HG03103 (cell line): ENCODE measurements around the gene TICAM2.
A peak's percentile ranks its signal among the peaks of the same experiment; 100 is the strongest.

Source experiments
- ATAC-seq: cut with Tn5 transposase; IDR thresholded peaks from one replicate; pipeline ENCODE4 v1.9.1; 2021; ENCODE audit warnings: low read depth; ENCODE audit not compliant: unreplicated experiment

The TICAM2 gene

DNA sequence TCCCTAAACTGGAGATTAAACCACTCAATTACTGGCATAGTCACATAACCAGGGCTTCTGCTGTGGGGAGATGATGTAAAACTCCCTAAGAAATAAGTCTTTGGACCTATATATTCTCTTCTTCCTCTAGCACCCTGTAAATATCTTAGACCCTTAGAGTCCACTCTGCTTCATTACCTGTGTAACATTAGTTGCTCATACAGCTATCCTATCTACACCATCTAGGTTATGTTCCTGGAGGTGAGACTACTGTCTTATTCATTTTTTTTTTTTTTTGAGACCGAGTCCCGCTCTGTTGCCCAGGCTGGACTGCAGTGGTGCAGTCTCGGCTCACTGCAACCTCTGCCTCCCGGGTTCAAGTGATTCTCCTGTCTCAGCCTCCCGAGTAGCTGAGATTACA is 9.6 kb upstream of the TICAM2 start:
- no peak for ATAC-seq

DNA sequence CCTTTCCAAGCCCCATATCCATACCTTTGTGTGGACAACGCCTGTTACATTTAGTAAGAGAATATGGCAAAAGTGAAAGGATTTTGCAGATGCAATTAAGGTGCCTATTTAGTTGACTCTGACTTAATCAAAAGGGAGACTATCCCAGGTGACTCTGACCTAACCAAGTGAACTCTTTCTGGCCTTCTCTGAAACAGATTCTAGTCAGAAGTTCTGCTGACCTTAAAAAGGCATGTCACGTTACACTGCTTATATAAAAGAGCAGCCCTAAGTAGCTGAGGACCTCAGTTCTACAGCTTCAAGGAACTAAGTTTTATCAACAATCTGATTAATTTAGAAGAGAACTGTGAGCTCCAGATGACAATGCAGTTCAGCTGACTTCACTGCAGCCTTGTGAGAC is 5.7 kb upstream of the TICAM2 start:
- no peak for ATAC-seq

DNA sequence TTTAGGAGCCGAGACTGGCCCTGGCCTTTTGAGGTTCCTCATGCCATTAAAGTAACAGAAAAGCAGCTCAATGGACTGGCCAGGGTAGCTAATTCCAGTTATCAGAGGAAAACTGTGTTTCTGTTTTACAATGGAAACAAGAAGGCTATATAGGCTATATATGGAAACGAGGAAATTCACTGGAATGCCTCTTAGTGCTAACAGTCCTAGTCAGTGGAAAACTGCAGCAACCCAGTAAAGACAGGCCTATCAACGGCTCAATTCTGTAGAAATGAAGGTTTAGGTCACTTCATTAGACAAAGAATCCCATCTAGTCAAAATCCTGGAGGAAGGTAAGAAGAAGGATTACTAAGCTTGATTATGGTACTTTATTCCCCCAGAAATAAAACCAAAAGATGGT is 3.2 kb upstream of the TICAM2 start:
- no peak for ATAC-seq

GRCh38 chr5:115602591-115603125 is 379 bp upstream of the TICAM2 start:
- ATAC-seq: no peak

- ATAC-seq: no peak
Measured at GRCh38 chr5:115600766-115601165, 1.5 kb downstream of the TICAM2 start.

DNA sequence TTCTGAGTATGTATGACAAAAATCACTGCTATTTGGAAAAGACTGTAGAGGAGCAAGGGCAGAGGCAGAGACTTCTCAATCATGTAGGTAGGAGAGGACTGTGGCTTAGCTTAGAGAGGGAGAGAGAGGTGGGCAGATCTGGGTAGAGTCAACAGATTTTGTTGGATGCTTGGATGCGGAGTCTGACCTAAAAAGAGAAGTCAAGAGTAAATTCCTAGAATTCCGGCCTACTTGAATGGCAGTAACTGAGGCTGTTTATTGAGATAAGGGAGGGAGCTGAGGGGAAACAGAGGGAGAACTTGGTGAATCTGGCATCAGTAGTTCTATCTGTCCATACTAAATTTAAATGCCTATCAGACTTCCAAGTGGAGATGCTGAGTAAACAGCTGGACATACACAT is 2.4 kb downstream of the TICAM2 start:
- ATAC-seq: no peak

- peak; percentile 60 for ATAC-seq
Measured at GRCh38 chr5:115599502-115599901, 2.8 kb downstream of the TICAM2 start.

- no peak for ATAC-seq
Measured at GRCh38 chr5:115594128-115595047, 7.9 kb downstream of the TICAM2 start.

DNA sequence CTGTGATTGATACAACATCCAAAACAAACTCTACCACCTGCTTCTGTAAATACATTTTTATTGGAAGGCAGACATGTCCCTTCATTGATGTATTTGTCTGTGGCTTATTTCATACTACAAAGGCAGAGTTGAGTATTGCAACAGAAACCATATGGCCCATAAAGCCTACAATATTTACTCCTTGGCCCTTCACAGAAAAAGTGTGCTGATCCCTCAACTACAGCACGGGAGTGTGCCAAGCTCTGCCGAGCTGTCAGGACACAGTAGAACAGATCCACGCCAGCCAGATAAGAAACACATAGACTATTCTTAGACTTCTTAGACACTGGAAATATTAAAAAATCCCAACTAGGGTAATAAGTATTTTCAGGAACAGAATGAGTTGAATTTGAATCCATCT is 13.2 kb downstream of the TICAM2 start:
- no peak for ATAC-seq

DNA sequence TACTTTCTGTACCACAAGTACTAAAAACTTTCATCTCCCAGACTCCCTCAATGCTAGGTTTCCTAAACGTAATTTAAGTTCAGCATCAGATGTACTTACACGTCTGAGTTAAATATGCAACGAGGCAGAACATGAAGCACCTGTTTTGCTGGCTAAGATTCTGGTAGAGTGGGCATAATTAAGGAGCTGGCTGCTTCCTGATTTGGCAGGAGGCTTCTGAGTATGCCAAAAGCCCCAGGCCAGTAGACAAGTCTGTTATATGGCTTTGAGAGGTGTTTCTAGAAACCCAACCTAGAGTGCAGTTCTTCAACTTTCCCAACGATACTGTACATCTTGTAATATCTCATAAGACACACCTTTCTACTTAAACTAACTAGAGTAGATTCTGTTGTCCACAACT is 13.6 kb downstream of the TICAM2 start:
- no peak for ATAC-seq

DNA sequence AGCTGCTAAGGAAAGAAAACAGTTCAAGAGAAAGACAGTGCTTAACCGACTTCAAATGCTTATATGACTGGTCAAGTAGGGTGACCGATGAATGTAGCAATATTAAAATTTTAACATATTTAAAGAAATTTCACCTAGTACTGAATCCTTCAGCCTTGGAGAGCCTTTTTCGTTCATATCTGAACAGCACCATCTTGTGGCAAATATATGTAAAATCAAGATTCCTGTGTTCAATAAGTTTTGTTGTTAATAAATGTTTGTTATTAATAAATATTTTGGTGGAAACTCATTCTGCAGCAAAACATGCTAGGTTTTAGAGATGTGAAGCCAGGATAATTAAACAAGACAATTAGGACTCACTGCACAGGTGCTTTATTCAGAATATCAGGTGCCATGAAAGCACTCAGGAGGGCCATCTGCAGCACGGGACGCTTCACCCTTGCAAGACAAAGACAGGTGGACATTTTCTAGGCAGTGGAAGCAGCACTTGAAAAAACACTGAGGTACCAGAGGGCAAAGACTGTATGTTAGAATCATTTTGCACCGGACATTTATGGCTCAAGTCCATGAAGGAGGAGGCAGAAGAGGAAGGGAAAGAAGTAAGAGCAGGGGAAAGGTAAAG is 15.6 kb downstream of the TICAM2 start:
- no peak for ATAC-seq

GRCh38 chr5:115585265-115585664 is 17.0 kb downstream of the TICAM2 start:
- no peak for ATAC-seq

- no peak for ATAC-seq
Measured at GRCh38 chr5:115584501-115584900, 17.8 kb downstream of the TICAM2 start.

GRCh38 chr5:115583474-115583873 is 18.8 kb downstream of the TICAM2 start:
- ATAC-seq: no peak

GRCh38 chr5:115580941-115581340 is 21.3 kb downstream of the TICAM2 start:
- ATAC-seq: no peak

GRCh38 chr5:115579747-115580173 is 22.5 kb downstream of the TICAM2 start:
- ATAC-seq: peak; percentile 45

GRCh38 chr5:115579216-115579615 is 23.1 kb downstream of the TICAM2 start:
- no peak for ATAC-seq

DNA sequence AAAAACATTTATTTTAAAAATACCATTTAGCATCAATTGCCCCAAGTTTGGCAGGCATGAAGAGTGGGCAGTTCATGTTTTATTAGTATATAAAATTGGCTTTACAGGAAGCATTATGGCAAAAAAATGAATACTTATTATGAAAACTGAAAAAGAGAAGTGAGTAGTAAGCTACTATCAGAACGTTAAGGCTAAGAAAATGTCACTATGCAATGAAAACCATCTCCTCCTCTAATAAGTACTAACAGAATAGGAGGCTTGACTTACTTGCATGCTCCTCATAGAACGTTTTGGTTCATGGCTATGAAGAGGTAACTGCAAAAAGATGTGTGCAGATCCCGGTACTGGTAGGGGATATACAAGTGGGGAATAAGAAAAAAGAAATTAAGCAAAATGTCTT is 23.6 kb downstream of the TICAM2 start:
- peak; percentile 49 for ATAC-seq

GRCh38 chr5:115577741-115578140 is 24.5 kb downstream of the TICAM2 start:
- ATAC-seq: no peak

DNA sequence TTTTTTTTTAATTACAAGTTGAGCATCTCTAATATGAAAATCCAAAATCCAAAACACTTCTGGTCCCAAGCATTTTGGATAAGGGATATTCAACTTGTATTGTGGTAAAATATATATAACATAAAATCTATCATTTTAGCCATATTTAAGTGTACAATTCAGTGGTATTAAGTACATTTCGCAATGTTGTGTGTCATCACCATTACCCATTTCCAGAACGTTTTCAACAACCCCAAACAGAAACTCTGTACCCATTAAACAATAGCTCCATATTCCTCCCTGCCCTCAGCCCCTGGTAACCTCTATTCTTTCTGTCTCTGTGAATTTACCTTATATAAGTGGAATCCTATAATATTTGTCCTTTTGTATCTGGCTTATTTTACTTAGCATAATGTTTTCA is 24.9 kb downstream of the TICAM2 start:
- no peak for ATAC-seq

GRCh38 chr5:115575167-115576070 is 26.9 kb downstream of the TICAM2 start:
- ATAC-seq: peak; percentile 30
